K562 (cell line): Measurements from ENCODE around the gene TEX22. TPM values are rescaled to one million over a fixed set of nuclear protein-coding genes. Genes with fewer than 3 reads are reported as not detected.

Source experiments
- CCNT2 ChIP-seq: IDR thresholded peaks from 2 replicates; pipeline ENCODE4 v1.6.1; 2011; ENCODE audit warnings: borderline replicate concordance, low read depth, mild to moderate bottlenecking, moderate library complexity, mixed read lengths, low read length; ENCODE audit not compliant: insufficient read length; ENCODE audit errors: extremely low read depth
- DACH1 ChIP-seq: fragments of 450-650 bp; IDR thresholded peaks from 2 replicates; pipeline ENCODE4 v1.6.1; 2018; ENCODE audit not compliant: partially characterized antibody
- EGR1 ChIP-seq: fragments of 450-650 bp; conservative IDR thresholded peaks from 2 replicates; pipeline ENCODE4 v1.6.1; 2017; ENCODE audit warnings: mild to moderate bottlenecking
- JUN ChIP-seq, 2 experiments: sonication (generic) in 1 of 2; formaldehyde crosslinking in 1 of 2; IDR thresholded peaks; 2 replicates each; pipeline versions ENCODE4 v1.6.1 to v1.8.0; 2012 to 2022; ENCODE audit warnings: borderline replicate concordance in 2 of 2, mild to moderate bottlenecking in 2 of 2, improper control_type of control experiment in 1 of 2, low read depth in 1 of 2, low read length in 1 of 2, missing genetic modification reagents in 1 of 2
- KAT8 ChIP-seq: fragments of 450-650 bp; IDR thresholded peaks from 2 replicates; pipeline ENCODE4 v1.6.1; 2016; ENCODE audit warnings: low read depth, mild to moderate bottlenecking
- MAZ ChIP-seq, 2 experiments: fragments of 450-650 bp in 1 of 2; sonication (generic) in 1 of 2; formaldehyde crosslinking; IDR thresholded peaks in 1 of 2; conservative IDR thresholded peaks in 1 of 2; 2 replicates each; pipeline versions ENCODE4 v1.4.0 to v1.5.0; 2020; ENCODE audit warnings: mild to moderate bottlenecking in 1 of 2, missing genetic modification reagents in 1 of 2
- NCOA2 ChIP-seq, 2 experiments: fragments of 450-650 bp; IDR thresholded peaks; 2 replicates each; pipeline ENCODE4 v1.6.1; 2018; ENCODE audit warnings: mild to moderate bottlenecking in 2 of 2, moderate library complexity in 1 of 2; ENCODE audit not compliant: partially characterized antibody in 2 of 2
- NFXL1 ChIP-seq: fragments of 450-650 bp; formaldehyde crosslinking; IDR thresholded peaks from 2 replicates; pipeline ENCODE4 v1.4.0; 2021; ENCODE audit warnings: mild to moderate bottlenecking
- SMAD1 ChIP-seq: fragments of 150-350 bp; IDR thresholded peaks from 2 replicates; pipeline ENCODE4 v1.6.1; 2014; ENCODE audit warnings: low read length, low read depth; ENCODE audit not compliant: partially characterized antibody
- SMARCC2 ChIP-seq: fragments of 450-650 bp; IDR thresholded peaks from 2 replicates; pipeline ENCODE4 v1.6.1; 2017; ENCODE audit warnings: antibody characterized with exemption, moderate library complexity, mild to moderate bottlenecking, low read depth
- TAL1 ChIP-seq: fragments of 450-650 bp; IDR thresholded peaks from 2 replicates; pipeline ENCODE4 v1.6.1; 2016; ENCODE audit warnings: mild to moderate bottlenecking
- XRCC5 ChIP-seq: fragments of 200-400 bp; formaldehyde crosslinking; IDR thresholded peaks from 2 replicates; pipeline ENCODE4 v1.6.1; 2017; ENCODE audit warnings: low read depth, mild to moderate bottlenecking, low read length
- ZHX1 ChIP-seq: fragments of 150-350 bp; conservative IDR thresholded peaks from 2 replicates; pipeline ENCODE4 v1.6.1; 2014; ENCODE audit warnings: low read length
- ZNF431 ChIP-seq: sonication (generic); formaldehyde crosslinking; IDR thresholded peaks from 2 replicates; pipeline ENCODE4 v1.8.0; 2022; ENCODE audit warnings: mild to moderate bottlenecking, missing genetic modification reagents
- ZNF518B ChIP-seq: fragments of 250-450 bp; sonication (Bioruptor Pico); IDR thresholded peaks from 2 replicates; pipeline ENCODE4 v1.5.0; 2021; ENCODE audit warnings: mild to moderate bottlenecking, moderate library complexity
- polyA plus RNA-seq, 8 experiments: library from polyadenylated mRNA; depleted of rRNA in 4 of 8; stranded (reverse) in 5 of 8; unstranded in 3 of 8; fragments of >200 nt; fragmentation: Nextera tagmentation in 2 of 8; fragmentation: Illumina TruSeq in 1 of 8; extraction: Ambion mirVana in 2 of 8; extraction: Trizol in 1 of 8; gene quantifications; 2 replicates each; pipeline versions ENCODE4 v1.2.1 to v1.2.3, GENCODE V29; 2011 to 2014; ENCODE audit warnings: inconsistent platforms in 1 of 8, missing spikeins in 1 of 8
- total RNA-seq, 7 experiments: library from RNA; depleted of rRNA in 6 of 7; stranded (reverse); fragments of >200 nt in 6 of 7; fragmentation: Illumina TruSeq in 2 of 7; extraction: Trizol in 2 of 7; gene quantifications; 2 replicates each; pipeline versions ENCODE4 v1.2.1 to v1.2.3, GENCODE V29; 2011 to 2021; ENCODE audit warnings: low replicate concordance in 1 of 7

The TEX22 gene
- total and polyA plus RNA-seq, 9 of the 15 experiments (the other 6 are each of a cell fraction or from before 2014, with no cell fraction given): 0.04 to 1.7 (median 0.23) TPM; not detected in 2

- no peak for TF ChIP-seq ZNF518B (CRISPR knock-in tag)
- no peak for TF ChIP-seq NCOA2 (IDR thresholded peaks at IDR 0.05; ENCODE audit: partially characterized antibody in 2 of 2)
- TF ChIP-seq KAT8: no peak
- TF ChIP-seq EGR1: no peak
- no peak for TF ChIP-seq SMARCC2
- 0 out of 4 replicates have a peak, but pooled peaks of 1 of the 2 experiments have one; percentile 30 for TF ChIP-seq MAZ (CRISPR knock-in tag; conservative IDR thresholded peaks at IDR 0.05 in 1 of 2, IDR thresholded peaks at IDR 0.05 in 1 of 2)
- TF ChIP-seq ZHX1: no peak
- TF ChIP-seq XRCC5: no peak
- no peak for TF ChIP-seq TAL1
- TF ChIP-seq ZNF431 (CRISPR knock-in tag): no peak
- TF ChIP-seq CCNT2: peak; percentile 25
- TF ChIP-seq NFXL1 (CRISPR knock-in tag): no peak
- TF ChIP-seq SMAD1: no peak
- no peak for TF ChIP-seq JUN (IDR thresholded peaks at IDR 0.05; ENCODE audit: borderline replicate concordance, low read depth, low read length)
- TF ChIP-seq JUN (CRISPR knock-in tag; IDR thresholded peaks at IDR 0.05; ENCODE audit: borderline replicate concordance): no peak
- no peak for TF ChIP-seq DACH1
Observed at GRCh38 chr14:105419195-105420091, 21.1 kb downstream of the TEX22 start, which contains the start of gene MTA1 (continued).
